Astrocyte of the cerebellum (primary cell): ENCODE results near the gene TAB2.

Source experiments
- DNase-seq: peaks from one replicate; pipeline ENCODE4 v3.0.0-alpha.2; 2011; ENCODE audit warnings: low read depth
- H3K4me3 ChIP-seq: 2 replicates; pipeline ENCODE4 v1.5.1; 2011; ENCODE audit warnings: mild to moderate bottlenecking, low read depth, low read length, moderate library complexity
- in situ Hi-C: cut with HindIII; loops from 2 replicates; pipeline ENCODE4 v1.10.0; 2017; ENCODE audit warnings: low sequenced_read_pairs
- TF ChIP-seq, protein P1 (sequence below): IDR thresholded peaks from 2 replicates; pipeline ENCODE4 v1.5.1; 2012; ENCODE audit warnings: low read length, low read depth, moderate library complexity, mild to moderate bottlenecking; ENCODE audit errors: missing control alignments

TAB2 gene

DNA sequence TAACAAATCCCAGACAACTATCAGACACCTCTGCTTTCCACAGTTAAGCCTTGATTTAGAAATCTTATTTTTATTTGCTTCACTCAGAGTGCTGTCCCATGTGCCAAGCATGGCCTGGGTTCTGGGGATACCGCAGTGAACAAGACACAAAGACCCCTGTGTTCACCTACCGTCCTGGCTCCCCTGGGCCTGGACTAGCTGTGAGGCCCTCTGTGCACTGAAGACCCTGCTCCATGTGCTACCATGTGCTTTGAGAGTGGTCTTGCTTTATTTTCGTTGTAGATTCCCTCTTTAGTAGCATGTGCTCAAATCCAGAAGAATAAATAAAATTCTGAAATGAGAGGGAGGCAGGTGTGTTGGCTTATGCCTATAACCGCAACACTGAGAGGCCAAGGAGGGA, 105.1 kb downstream of the TAB2 start:
- no peak overlapping the region for H3K4me3 ChIP-seq
- DNase-seq = no peak
- TF ChIP-seq, protein P1, sequence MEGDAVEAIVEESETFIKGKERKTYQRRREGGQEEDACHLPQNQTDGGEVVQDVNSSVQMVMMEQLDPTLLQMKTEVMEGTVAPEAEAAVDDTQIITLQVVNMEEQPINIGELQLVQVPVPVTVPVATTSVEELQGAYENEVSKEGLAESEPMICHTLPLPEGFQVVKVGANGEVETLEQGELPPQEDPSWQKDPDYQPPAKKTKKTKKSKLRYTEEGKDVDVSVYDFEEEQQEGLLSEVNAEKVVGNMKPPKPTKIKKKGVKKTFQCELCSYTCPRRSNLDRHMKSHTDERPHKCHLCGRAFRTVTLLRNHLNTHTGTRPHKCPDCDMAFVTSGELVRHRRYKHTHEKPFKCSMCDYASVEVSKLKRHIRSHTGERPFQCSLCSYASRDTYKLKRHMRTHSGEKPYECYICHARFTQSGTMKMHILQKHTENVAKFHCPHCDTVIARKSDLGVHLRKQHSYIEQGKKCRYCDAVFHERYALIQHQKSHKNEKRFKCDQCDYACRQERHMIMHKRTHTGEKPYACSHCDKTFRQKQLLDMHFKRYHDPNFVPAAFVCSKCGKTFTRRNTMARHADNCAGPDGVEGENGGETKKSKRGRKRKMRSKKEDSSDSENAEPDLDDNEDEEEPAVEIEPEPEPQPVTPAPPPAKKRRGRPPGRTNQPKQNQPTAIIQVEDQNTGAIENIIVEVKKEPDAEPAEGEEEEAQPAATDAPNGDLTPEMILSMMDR = no peak
- in situ Hi-C loops = loop anchor here (25.0 kb wide), 1 partner anchor 335 kb away; no protein-coding TSS in a partner anchor

DNA sequence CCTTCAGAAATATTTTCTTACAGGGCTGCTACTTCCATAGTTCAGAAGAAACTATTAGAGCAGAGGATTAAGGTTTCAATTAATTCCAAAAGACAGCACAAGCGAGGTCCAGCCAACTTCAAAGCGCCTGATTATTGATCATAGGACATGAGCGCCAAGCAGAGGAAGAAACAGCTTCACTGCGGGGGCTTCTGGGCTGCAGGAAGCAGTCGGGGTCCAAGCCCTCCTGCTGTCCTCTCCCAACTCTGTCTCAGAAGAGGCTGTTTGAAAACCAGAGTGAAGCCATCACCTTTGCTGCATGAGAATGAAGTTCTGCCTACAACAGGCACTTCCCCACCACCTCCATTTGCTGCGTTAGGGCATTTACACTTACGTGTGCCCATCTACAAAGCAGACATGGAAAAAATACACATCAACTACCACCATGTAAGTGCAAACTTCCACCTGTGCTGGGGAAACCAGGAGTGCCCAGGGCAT, 106.5 kb downstream of the TAB2 start:
- no peak for DNase-seq
- TF ChIP-seq, protein P1 = no peak
- in situ Hi-C loops = loop anchor here (25.0 kb wide), 1 partner anchor 337 kb away; no protein-coding TSS in a partner anchor
- no peak overlapping the region for H3K4me3 ChIP-seq

DNA sequence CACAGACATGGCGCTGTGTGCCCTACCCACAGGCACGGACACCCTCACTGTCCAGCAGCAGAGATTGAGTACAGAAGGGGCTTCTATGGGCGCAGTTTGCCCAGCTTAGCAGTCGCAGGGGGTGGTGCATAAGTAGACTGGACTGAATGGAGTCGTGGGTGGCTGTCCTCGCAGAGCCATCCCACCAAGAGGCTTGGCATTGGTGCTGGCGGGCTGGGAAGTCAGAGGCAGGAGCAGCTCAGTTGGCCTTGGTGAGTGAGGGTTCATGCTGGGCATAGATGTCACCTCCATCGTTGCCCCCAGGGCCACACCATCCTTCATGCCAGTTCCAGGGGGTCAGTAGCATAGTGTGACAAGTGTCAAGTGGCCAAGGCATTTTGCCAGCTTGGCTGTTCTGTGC, 107.7 kb downstream of the TAB2 start:
- no peak overlapping the region for H3K4me3 ChIP-seq
- in situ Hi-C loops = no loop called here
- DNase-seq = no peak
- TF ChIP-seq, protein P1 = no peak

- in situ Hi-C loops = no loop called here
- DNase-seq = no peak
- TF ChIP-seq, protein P1 = no peak
- no peak overlapping the region for H3K4me3 ChIP-seq
Observed at GRCh38 chr6:149425754-149426153, 108.2 kb downstream of the TAB2 start.

- in situ Hi-C loops = no loop called here
Observed at GRCh38 chr6:149428606-149429005, 111.1 kb downstream of the TAB2 start.

DNA sequence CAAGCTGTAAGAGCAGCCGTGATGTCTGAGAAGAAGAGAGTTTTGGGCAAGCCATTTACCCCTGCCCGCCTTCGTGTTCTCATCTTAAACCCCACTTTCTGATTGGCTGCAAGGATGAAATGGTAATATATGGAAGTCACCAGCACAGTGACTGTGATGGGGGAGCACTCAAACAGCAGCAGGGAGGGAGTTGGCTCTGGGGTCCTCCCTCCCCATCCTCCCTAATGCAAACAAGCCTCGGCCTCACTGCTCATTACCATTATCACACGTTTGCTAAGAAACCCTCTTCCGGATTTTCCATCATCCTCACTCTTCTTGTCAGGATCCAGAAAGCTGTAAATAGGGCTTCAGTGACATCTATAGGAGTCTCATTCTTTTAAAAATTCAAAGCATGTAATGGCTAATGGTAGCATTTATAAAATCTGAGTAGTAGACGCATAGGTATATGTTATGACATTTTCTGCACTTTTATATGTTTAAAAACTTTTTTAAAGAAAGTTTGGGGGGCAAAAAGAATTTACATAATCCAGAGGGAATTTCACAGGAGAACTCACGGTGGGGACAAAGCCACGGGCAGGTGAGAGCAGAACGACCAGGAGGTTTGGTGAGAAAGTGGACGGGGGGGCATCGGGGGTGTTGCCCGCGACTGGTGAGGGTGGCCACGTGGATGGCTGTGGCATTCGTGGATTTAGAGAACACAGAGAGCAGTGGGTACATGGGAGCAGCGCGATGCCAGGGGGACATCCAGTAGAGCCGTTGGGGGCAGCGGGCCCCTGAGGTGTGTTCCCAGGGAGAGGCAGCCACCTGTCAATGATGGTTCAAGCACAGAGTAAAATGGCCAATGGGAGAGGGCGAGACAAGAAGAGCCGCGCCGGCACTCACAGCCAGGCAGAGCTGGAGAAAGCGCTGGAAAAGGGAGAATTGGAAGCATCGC, 112.2 kb downstream of the TAB2 start:
- TF ChIP-seq, protein P1 = no peak

More at GRCh38 chr6:149428606-149429005, 111.1 kb downstream of the TAB2 start:
- TF ChIP-seq, protein P1 = no peak
- no peak overlapping the region for H3K4me3 ChIP-seq
- DNase-seq = no peak

More for the DNA sequence above, 112.2 kb downstream of the TAB2 start:
- no peak overlapping the region for H3K4me3 ChIP-seq
- no peak for DNase-seq
- in situ Hi-C loops = loop anchor here (5.0 kb wide), 1 partner anchor 103 kb away; no protein-coding TSS in a partner anchor
